Lower lobe of right lung (tissue), 2 donors: ENCODE results near the gene SLC2A5. TPM values are rescaled to one million over a fixed set of nuclear protein-coding genes. Genes with fewer than 3 reads are reported as not detected.

Experiments
- ATAC-seq, 2 donors: fragments of 200-7000 bp; cut with Tn5 transposase; one replicate each; pipeline ENCODE4 v1.9.1; 2020 to 2022; ENCODE audit warnings: mild to moderate bottlenecking in 2 of 2, moderate library complexity in 2 of 2
- DNase-seq: peaks from one replicate; pipeline ENCODE4 v3.0.0-alpha.2; 2020
- H3K27ac ChIP-seq: fragments of 200-600 bp; one replicate; pipeline ENCODE4 v1.8.0; 2022
- H3K27me3 ChIP-seq: fragments of 200-600 bp; one replicate; pipeline ENCODE4 v1.8.0; 2022; ENCODE audit warnings: low read depth
- H3K36me3 ChIP-seq: fragments of 200-600 bp; one replicate; pipeline ENCODE4 v1.8.0; 2022; ENCODE audit warnings: mild to moderate bottlenecking
- H3K4me1 ChIP-seq: fragments of 200-600 bp; one replicate; pipeline ENCODE4 v1.8.0; 2022
- H3K4me3 ChIP-seq: fragments of 200-600 bp; one replicate; pipeline ENCODE4 v1.8.0; 2022; ENCODE audit warnings: mild to moderate bottlenecking
- H3K9me3 ChIP-seq: fragments of 200-600 bp; one replicate; pipeline ENCODE4 v1.8.0; 2022
- intact Hi-C: fragments of 100-400 bp; cut with DNase I; formaldehyde crosslinking; loops from one replicate; pipeline ENCODE4 v1.11.0; 2022
- total RNA-seq: library from RNA; stranded (reverse); fragmentation: NEBNext Ultra II Directional; extraction: Animal tissue kit (Norgen Biotek cat#: 25700); gene quantifications from one replicate; pipeline ENCODE4 v1.2.1, GENCODE V29; 2021
- TF ChIP-seq, protein P1 (sequence below): fragments of 200-600 bp; IDR thresholded peaks from one replicate; pipeline ENCODE4 v1.8.0; 2022; ENCODE audit warnings: antibody characterized with exemption, mild to moderate bottlenecking
- donor health status: DM: no; HTN: yes; CAD: no; lungs with severe emphysema.

The SLC2A5 gene
- total RNA-seq, 1 donor from 2014 or later: 1.7 TPM

DNA sequence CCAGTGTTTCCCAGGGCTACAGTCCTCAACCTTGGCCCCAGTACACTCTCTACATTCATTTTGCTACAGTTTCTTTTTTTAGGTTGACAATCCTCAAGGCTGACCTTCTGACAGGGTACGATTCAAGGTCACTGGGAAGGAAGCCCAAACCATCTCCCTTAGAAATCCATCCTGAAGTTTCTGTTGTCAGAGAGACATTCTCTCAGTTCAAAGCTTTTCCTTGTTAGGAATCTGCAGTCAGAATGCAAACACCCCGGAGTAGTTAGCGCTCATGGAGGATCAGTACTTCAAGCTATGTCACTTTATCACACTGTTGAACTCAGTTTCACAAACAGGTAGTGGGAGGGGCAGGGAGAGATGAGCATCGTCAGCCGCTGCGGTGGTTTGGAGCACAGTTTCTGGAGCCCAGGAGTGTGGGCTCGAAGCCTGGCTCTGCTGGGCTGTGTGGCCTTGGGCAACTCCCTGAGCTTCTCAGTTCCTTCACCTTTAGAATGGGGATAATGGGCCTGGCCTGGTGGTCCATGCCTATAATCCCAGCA is 4.2 kb downstream of the SLC2A5 start:
- DNase-seq: no peak

DNA sequence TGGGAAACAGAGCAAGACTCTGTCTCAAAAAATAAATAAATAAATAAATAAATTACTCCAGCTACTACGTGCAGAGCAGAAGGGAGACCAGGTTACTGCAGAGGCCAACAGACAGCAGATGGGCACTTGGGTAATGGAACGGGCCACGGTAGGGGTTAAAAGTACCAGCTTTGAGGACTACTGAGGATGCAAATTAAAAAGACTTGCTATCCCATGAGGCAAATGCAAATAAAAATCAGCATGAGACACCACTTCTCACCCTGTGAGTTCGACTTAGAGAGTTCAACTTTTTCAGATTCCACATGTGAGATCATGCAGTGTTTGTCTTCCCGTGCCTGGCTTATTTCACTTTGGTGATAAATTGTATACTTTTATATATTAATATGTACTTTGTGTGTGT is 6.6 kb downstream of the SLC2A5 start:
- Histone ChIP-seq H3K4me1 (peaks cover 28% of the 10 kb centered on the region), H3K9me3 (no peaks in the 10 kb centered on the region), H3K36me3 (no peaks in the 10 kb centered on the region), H3K4me3 (no peak overlapping the region), H3K27me3 (no peaks in the 10 kb centered on the region), H3K27ac (no peak overlapping the region)
- TF ChIP-seq, protein P1, sequence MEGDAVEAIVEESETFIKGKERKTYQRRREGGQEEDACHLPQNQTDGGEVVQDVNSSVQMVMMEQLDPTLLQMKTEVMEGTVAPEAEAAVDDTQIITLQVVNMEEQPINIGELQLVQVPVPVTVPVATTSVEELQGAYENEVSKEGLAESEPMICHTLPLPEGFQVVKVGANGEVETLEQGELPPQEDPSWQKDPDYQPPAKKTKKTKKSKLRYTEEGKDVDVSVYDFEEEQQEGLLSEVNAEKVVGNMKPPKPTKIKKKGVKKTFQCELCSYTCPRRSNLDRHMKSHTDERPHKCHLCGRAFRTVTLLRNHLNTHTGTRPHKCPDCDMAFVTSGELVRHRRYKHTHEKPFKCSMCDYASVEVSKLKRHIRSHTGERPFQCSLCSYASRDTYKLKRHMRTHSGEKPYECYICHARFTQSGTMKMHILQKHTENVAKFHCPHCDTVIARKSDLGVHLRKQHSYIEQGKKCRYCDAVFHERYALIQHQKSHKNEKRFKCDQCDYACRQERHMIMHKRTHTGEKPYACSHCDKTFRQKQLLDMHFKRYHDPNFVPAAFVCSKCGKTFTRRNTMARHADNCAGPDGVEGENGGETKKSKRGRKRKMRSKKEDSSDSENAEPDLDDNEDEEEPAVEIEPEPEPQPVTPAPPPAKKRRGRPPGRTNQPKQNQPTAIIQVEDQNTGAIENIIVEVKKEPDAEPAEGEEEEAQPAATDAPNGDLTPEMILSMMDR: no peak
- no peak for DNase-seq
- intact Hi-C loops: no loop called here
- ATAC-seq: no peak

More for the DNA sequence above, 4.2 kb downstream of the SLC2A5 start:
- Histone ChIP-seq H3K27ac (no peak overlapping the region), H3K4me3 (no peak overlapping the region), H3K27me3 (no peaks in the 10 kb centered on the region), H3K4me1 (peaks cover 43% of the 10 kb centered on the region), H3K9me3 (no peaks in the 10 kb centered on the region), H3K36me3 (no peaks in the 10 kb centered on the region)
- intact Hi-C loops: no loop called here
- no peak for ATAC-seq
- TF ChIP-seq, protein P1: no peak

DNA sequence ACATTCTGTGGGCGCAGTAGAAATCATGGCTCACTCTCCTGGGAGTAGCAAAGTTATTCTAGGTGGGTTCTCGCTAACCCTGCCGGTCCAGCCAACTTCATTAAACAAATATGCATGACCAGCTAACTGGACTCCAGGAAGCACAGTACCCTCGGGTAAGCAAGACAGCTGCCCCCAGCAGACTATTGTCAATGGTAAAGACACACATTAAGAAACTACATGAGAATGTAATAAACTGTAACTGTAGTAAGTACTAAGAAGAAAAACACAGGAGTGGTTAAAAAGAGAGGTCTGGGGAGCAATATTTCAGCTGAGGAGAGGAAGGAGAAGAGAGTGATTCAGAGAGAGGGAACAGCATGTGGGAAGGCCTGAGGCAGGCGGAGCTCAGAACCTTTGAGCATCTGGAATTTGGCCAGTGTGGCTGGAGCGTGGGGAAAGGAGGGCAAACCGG is 7.4 kb downstream of the SLC2A5 start:
- Histone ChIP-seq H3K4me1 (peaks cover 22% of the 10 kb centered on the region), H3K36me3 (no peaks in the 10 kb centered on the region), H3K27me3 (no peaks in the 10 kb centered on the region), H3K9me3 (no peaks in the 10 kb centered on the region), H3K4me3 (no peak overlapping the region), H3K27ac (no peak overlapping the region)
- no peak for DNase-seq
- TF ChIP-seq, protein P1: no peak
- ATAC-seq: no peak
- intact Hi-C loops: no loop called here

DNA sequence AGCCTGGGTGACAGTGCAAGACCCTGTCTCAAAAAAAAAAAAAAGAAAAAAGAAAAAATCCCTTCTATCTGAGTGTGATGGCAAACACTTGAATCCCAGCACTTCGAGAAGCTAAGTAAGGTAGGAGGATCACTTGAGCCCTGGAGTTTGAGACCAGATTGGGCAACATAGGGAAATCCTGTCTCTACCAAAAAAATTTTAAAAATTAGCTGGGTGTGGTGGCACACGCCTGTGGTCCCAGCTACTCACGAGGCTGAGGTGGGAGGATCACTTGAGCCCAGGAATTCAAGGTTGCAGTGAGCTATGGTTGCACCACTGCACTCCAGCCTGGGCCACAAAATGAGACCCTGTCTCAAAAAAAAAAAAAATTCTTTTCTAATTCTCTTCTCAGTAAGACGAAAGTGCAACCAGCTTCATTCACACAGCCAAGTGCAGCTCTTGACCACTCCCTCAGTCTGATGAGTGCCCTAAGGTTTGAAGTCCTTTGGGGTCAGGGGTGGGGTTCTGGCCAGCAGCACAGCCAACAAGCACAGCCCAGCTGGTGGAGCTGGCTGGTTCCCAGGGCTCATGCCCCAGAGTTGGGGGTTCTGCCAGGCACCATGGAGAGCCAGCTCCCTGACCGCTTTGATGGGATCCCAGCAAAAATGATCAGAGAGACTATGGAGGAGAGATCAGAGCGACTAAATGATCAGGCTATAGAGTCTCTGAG is 8.0 kb downstream of the SLC2A5 start:
- TF ChIP-seq, protein P1: no peak
- H3K4me3 ChIP-seq: no peak overlapping the region
- no peak overlapping the region for H3K27ac ChIP-seq
- intact Hi-C loops: no loop called here
- H3K9me3 ChIP-seq: no peaks in the 10 kb centered on the region
- no peaks in the 10 kb centered on the region for H3K36me3 ChIP-seq
- H3K4me1 ChIP-seq: peaks cover 18% of the 10 kb centered on the region
- DNase-seq: peak; percentile 58
- no peaks in the 10 kb centered on the region for H3K27me3 ChIP-seq
- ATAC-seq: peak; percentile 61 to 69

DNA sequence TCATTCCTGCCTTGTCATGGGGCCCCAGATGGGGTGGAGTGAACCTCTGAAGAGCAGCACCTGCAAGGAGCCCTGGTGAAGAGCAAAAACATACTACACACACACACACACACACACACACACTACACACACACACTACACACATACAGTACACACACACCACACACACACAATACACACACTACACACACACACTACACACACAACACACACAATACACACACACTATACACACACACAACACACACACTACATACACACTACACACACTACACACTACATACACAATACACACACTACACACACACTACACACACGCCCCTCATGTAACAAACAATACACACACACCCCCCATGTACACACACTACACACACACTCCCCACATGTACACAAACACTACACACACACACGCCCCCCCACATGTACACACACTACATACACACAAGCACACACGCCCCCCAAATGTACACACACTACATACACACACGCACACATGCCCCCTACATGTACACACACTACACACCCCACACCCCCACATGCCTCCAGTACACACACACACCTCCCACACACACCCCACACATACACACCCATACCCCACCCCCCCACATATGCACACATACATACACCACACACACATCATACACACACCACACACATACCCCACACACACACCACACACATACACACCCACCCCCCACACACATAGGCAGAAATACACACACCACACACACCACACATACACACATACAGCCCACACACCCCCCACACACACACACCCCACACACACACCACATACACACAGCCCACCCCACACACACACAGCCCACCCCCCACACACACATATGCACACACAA is 9.3 kb downstream of the SLC2A5 start:
- no peaks in the 10 kb centered on the region for H3K27me3 ChIP-seq
- no peak overlapping the region for H3K27ac ChIP-seq
- H3K4me3 ChIP-seq: no peak overlapping the region
- peaks cover 14% of the 10 kb centered on the region for H3K4me1 ChIP-seq
- H3K36me3 ChIP-seq: no peaks in the 10 kb centered on the region
- DNase-seq: no peak
- no peak for ATAC-seq
- no peaks in the 10 kb centered on the region for H3K9me3 ChIP-seq
- TF ChIP-seq, protein P1: no peak
- intact Hi-C loops: no loop called here
